GM10847 (cell line): ENCODE results near the gene IGF1R.

Source experiments
- POLR2A ChIP-seq: IDR thresholded peaks from 2 replicates; pipeline ENCODE4 v1.6.1; 2011; ENCODE audit not compliant: insufficient read length; ENCODE audit errors: extremely low read depth

Gene IGF1R

DNA sequence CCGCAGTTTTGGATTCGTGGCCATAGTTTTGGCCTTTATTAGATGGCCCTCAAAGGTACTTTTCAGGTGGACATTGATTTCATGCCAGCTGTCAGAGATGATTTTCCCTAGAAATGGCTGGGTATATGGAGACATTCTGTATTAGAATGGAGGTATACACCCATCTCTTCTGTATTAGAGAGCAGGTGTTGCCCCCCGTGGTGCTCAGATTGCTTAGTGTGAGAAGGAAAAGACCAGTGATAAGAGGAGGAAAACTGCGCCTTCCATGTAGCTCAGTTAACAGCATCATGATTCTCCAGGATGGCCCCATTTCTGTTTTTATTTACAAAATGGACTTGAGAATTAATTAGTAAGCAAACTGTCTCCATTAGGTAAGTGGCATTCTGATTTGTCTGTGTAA is 145.9 kb downstream of the IGF1R start:
- TF ChIP-seq POLR2A = no peak

DNA sequence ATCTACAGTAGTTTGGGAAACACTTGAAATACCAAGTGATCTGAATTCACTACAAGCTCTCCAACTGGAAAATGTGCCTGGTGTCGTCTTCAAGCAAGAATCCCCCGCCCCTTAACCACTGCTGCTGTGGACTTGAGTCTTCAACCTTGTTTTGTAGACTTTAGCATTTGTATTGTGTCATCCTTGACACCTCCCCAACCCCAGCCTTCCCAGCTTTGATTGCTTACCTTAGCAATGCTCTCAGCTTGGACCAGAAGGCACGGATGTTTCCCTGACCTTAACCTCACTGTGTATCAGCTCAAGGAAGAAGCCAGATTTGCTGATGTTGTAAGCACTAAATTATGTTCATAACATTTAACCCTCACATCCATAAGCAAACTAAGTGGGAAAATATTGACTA is 146.4 kb downstream of the IGF1R start:
- TF ChIP-seq POLR2A = no peak

- no peak for TF ChIP-seq POLR2A
Observed at GRCh38 chr15:98795980-98796379, 147.6 kb downstream of the IGF1R start.

DNA sequence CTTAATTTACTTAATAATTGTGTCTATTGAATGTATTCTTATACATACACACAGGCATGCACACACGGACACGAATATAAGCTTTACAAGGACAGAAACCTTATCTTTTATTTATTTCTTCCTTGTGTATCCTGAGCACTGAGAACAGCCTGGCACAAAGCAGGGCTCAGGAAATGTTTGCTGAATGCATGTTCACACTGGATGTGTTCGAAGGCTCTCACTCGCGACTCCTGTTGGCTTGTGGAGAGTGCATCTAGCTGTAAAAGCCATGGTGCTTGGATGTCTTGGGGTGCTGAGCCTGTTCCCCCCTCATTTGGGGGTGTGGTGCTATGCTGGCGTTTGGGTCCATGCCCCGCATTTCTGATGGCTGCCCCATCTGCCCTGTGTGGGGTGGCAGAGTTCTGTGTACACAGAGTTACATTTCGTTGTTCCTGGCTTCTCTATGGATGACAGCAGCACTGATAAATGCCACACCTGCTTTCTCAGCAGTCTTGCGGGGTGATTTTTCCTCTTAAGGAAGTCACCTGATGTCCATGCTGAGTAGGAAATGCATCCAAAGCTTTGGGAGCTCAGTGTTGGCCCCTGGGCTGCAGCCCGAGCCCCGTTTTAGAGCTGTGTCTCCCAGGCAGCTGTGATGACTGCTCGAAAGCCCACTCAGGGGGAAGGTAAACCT is 148.5 kb downstream of the IGF1R start:
- TF ChIP-seq POLR2A = no peak

DNA sequence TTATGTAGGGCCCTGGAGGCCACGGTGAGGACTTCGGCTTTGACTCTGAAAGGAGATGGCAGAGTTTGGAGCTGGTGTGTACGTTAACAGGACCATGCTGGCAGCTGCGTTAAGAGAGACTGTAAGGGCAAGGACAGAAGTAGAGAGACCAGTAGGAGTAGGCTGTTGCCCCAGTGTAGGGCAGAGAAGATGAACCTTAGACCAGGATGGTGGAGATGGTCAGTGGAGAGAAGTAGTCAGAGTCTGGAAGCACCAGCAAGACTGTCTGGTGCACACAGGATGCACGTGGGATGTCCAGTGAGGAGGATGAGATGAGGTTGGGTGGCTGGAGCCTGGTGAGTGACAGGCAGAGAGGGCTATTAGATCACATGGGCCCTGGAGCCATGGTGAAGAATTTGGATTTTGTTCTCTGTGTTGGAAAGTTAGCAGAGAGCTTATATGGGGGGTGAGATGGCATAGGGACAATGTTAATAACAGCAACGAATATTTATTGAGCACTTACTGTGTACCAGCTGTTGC is 150.1 kb downstream of the IGF1R start:
- TF ChIP-seq POLR2A = no peak

GRCh38 chr15:98799461-98800390 is 151.4 kb downstream of the IGF1R start:
- TF ChIP-seq POLR2A = no peak

- no peak for TF ChIP-seq POLR2A
Observed at GRCh38 chr15:98800437-98801233, 152.3 kb downstream of the IGF1R start.

DNA sequence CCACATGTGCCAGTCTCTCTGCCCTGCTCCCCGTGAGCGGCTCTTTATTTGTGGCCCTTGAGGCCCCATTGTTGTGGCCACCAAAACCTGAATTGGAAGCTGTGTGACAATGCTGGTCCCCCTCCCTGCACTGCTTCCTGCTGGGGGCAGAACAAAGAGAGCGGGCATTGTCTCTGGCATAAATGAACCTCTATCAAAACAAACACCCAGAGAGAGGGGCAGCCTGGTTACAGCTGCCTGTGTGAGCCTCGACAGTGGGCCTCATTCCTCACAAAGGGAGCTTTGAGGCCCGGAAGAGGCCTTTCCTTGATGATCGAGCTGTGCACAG is 152.9 kb downstream of the IGF1R start:
- TF ChIP-seq POLR2A = no peak

GRCh38 chr15:98802187-98802586 is 153.8 kb downstream of the IGF1R start:
- TF ChIP-seq POLR2A = no peak

- TF ChIP-seq POLR2A = no peak
Observed at GRCh38 chr15:98803228-98804056, 155.1 kb downstream of the IGF1R start.

DNA sequence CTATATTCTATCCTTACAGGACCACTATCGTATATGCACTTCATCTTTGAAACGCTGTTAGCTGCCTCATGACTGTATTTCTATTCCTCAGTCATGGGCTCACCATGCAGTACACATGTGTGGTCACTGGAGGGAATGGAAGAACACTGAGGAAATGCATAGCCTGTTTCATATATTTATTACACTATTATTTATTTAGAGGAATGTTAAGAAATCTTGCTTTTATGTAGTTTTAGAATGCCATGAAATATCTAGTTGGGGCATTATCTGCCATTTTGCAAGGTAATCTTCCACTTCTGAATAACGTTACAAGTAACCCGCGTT is 155.7 kb downstream of the IGF1R start:
- TF ChIP-seq POLR2A = no peak

DNA sequence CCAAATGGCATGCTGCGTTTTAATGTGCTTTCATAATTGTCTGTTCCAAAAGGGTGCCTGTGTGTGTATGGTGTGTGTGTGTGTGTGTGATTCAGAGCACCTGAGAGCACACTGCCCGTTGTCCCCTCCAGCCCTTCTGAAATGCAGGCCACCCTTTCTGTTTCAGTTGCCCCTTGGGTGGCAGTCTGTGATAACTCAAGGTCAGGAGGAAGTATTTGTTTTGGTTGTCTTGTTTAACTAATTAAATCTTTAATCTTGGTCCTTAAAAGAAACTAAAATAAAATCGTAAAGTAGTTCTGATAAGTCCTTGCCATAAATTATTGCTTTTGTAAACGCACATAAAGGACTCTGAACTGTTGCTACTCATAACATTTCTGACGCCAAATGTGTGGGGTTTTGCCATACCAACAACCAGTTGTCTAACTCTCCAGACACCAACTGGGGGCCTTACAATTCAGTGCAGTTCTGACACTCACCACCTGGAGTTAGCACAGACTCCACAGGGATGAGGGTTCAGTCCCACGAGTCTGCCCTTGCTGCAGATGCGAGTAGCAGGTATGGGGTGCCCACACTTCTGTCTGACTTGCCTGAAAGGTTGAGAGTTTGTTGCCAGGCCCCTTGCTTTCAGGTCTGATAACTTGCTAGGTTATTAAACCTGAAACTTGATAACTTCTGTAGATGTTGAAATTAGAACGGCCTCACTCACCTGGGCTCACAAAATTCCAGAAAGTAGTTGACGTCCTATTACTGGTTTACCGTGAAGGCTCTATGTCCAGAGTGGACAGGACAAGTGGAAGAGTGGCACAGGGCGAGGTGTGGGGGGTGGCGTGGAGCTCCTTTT is 157.3 kb downstream of the IGF1R start:
- TF ChIP-seq POLR2A = no peak

DNA sequence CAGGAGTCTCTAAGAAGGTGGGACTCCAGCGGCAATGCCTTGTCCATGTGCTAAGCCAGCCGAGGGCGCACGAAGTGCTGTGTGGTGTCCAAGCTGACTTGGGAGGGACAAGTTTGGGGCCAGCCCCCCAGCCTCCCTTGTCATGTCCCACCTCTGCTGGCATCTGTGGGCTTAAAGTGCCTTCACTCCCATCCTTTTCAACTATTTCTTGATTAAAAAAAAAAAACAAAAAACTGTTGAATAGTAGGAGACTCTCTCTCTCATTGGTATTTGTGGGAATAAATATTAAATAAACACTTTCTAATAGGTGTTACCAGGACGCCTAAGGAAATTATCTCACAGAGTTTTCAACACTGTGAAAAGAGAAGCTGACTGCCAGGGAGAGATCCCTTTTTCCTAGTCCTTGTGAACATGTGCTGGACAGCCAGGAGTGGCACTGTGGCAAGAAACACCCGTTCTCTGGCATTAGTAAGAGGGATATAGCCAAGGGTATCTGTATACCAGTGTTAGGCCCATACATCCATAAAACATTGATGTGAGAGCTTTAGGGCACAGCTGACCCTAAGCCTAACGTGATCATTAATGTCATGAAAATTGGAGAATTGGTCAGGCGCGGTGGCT is 158.0 kb downstream of the IGF1R start:
- no peak for TF ChIP-seq POLR2A
